ENCODE data around the gene POLG.

POLG gene

DNA sequence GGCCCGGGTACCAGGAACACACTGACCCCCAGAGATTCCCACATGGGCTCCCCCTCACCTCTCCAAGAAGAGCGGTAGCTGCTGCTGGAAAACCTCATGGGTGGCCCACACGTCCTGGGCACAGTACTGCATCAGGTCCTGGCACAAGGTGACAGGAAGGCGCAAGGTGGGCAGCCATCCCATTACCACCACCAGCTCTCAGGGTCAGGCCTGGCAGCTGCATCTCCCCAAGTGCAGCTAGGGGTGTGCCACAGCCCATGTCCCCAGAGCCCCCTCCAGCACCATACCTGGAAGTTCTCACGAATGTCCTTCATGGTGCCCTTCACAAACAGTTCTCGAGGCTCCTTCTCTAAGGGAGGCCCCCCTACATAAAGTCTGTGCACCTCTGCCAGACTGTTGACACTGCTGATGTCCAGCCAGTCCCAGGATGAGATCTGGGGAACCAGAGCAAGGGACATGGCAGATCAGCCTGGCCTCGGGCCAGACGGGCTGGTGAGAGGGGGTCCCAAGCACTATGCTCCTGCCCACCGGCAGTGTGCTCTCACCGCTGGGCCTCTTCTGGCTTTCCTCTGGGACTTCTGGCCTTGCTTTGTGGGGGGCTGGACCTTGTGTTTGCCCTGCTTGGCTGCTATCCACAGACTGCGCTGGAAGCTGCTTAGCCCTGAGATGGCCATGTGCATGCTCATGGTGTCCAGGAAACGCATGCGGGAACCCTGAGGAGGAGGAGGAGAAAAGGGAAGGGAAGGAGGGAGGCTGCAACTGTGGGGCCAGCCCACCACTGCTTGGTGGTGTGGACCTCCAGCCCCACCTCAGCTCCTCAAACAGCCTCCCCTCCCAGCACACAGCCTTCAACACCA lies 6.0 kb downstream of the POLG start:
- H3K4me3 ChIP-seq: no peak overlapping the region
- DNase-seq: peak in 1 of 2 donors; percentile 55
- H3K9me3 ChIP-seq: no peaks in the 10 kb centered on the region
- no peaks in the 10 kb centered on the region for H3K27me3 ChIP-seq
- intact Hi-C loops (cut with DNase I; ENCODE audit: low total_unique reads): no loop called here
- H3K4me1 ChIP-seq: peaks cover 0 to 45% (median 34%) of the 10 kb centered on the region in 4 donors
- TF ChIP-seq, protein P1, sequence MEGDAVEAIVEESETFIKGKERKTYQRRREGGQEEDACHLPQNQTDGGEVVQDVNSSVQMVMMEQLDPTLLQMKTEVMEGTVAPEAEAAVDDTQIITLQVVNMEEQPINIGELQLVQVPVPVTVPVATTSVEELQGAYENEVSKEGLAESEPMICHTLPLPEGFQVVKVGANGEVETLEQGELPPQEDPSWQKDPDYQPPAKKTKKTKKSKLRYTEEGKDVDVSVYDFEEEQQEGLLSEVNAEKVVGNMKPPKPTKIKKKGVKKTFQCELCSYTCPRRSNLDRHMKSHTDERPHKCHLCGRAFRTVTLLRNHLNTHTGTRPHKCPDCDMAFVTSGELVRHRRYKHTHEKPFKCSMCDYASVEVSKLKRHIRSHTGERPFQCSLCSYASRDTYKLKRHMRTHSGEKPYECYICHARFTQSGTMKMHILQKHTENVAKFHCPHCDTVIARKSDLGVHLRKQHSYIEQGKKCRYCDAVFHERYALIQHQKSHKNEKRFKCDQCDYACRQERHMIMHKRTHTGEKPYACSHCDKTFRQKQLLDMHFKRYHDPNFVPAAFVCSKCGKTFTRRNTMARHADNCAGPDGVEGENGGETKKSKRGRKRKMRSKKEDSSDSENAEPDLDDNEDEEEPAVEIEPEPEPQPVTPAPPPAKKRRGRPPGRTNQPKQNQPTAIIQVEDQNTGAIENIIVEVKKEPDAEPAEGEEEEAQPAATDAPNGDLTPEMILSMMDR (IDR thresholded peaks at IDR 0.05): no peak
- H3K36me3 ChIP-seq: peaks cover 89 to 100% (median 97%) of the 10 kb centered on the region in 3 donors
- peak overlapping the region in 1 of 2 donors; percentile 19 for H3K27ac ChIP-seq

GRCh38 chr15:89327113-89327512 lies 7.5 kb downstream of the POLG start:
- H3K4me1 ChIP-seq: peaks cover 0 to 30% (median 19%) of the 10 kb centered on the region in 4 donors
- intact Hi-C loops (cut with DNase I; ENCODE audit: low total_unique reads): no loop called here
- no peaks in the 10 kb centered on the region for H3K27me3 ChIP-seq
- DNase-seq: peak in 1 of 2 donors; percentile 43
- H3K36me3 ChIP-seq: peaks cover 90 to 100% (median 98%) of the 10 kb centered on the region in 3 donors
- TF ChIP-seq, protein P1 (IDR thresholded peaks at IDR 0.05): no peak
- no peak overlapping the region for H3K27ac ChIP-seq
- H3K9me3 ChIP-seq: no peaks in the 10 kb centered on the region
- no peak overlapping the region for H3K4me3 ChIP-seq

GRCh38 chr15:89326316-89326715 lies 8.3 kb downstream of the POLG start:
- intact Hi-C loops (cut with DNase I; ENCODE audit: low total_unique reads): no loop called here
- Histone ChIP-seq H3K36me3 (peaks cover 90 to 100% (median 98%) of the 10 kb centered on the region in 3 donors), H3K9me3 (no peaks in the 10 kb centered on the region), H3K27me3 (no peaks in the 10 kb centered on the region), H3K4me3 (no peak overlapping the region), H3K27ac (no peak overlapping the region), H3K4me1 (peaks cover 0 to 22% (median 11%) of the 10 kb centered on the region in 4 donors)
- TF ChIP-seq, protein P1 (IDR thresholded peaks at IDR 0.05): no peak
- peak in 1 of 2 donors; percentile 55 for DNase-seq

DNA sequence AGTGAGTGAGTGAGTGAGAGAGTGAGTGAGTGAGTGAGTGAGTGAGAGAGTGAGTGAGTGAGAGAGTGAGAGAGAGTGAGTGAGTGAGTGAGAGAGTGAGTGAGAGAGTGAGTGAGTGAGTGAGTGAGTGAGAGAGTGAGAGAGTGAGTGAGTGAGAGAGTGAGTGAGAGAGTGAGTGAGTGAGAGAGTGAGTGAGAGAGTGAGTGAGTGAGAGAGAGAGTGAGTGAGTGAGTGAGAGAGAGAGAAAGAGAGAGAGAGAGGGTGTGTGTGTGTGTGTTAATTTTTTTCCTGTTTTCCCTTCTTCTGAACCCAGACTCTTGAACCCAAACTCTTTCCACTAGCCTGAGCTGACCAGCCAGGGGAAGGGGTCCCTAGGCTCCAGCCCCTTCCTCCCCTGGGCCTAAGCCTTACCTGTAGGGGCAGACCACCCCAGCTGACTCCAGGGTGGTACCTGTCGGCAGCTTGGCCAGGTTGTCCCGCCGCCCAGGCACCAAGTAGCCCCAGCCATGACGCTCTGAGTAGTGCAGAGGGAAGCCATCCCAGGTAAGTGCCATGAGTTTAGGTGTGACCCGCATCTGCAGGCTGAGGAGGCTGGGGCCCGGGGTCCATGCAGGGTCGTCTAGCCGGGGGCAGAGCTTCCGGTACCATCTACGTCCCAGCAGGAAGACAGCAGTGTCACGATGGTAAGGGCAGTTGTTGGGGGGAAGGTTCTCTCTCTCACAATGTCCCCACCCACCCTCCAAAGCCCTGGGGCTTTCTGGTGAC lies 9.4 kb downstream of the POLG start:
- DNase-seq: peak in 1 of 2 donors; percentile 45
- no peak overlapping the region for H3K27ac ChIP-seq
- TF ChIP-seq, protein P1 (IDR thresholded peaks at IDR 0.05): no peak
- no peaks in the 10 kb centered on the region for H3K9me3 ChIP-seq
- no peak overlapping the region for H3K4me3 ChIP-seq
- H3K4me1 ChIP-seq: peaks cover 0 to 11% (median 5%) of the 10 kb centered on the region in 4 donors
- H3K27me3 ChIP-seq: no peaks in the 10 kb centered on the region
- peaks cover 91 to 100% (median 98%) of the 10 kb centered on the region in 3 donors for H3K36me3 ChIP-seq
- intact Hi-C loops (cut with DNase I; ENCODE audit: low total_unique reads): no loop called here

DNA sequence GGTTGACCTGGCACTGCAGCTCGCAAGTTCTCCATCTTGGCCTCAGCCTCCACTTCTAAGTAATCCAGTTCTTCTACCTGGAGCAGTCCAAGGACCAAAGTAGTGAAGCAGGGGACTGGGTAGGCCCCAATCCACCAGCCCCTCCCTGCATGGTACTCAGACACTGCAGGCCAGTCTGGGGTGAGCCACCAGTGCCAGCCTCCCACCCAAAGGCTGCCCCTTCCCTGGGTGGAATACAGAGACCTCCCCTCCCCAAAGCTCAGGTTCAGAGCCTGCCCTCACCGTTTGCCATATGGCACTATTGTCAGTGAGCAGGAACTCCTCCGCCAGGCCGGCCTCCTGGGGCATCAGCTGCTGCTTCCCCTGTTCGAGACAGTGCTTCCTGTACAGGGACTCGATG lies 10.8 kb downstream of the POLG start:
- TF ChIP-seq, protein P1 (IDR thresholded peaks at IDR 0.05): no peak
- Histone ChIP-seq H3K4me3 (no peak overlapping the region), H3K27me3 (no peaks in the 10 kb centered on the region), H3K9me3 (no peaks in the 10 kb centered on the region), H3K27ac (no peak overlapping the region), H3K36me3 (peaks cover 90 to 100% (median 98%) of the 10 kb centered on the region in 3 donors), H3K4me1 (no peaks in the 10 kb centered on the region)
- DNase-seq: peak in 1 of 2 donors; percentile 54
- intact Hi-C loops (cut with DNase I; ENCODE audit: low total_unique reads): no loop called here

Data from tibial artery (tissue), 4 donors.